ENCODE measurements around the gene BCKDK.

DNA sequence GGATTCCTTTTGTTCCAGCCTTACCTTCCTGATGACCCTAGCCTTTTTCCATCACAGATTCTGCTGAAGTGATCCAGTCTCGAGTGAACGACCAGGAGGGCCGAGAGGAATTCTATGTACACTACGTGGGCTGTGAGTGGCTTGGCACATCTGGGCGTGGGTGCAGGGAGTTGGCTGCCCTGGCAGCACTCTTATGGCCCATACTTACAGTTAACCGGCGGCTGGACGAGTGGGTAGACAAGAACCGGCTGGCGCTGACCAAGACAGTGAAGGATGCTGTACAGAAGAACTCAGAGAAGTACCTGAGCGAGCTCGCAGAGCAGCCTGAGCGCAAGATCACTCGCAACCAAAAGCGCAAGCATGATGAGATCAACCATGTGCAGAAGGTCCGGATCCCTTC is 11.9 kb downstream of the BCKDK start:
- TF ChIP-seq, protein P1, sequence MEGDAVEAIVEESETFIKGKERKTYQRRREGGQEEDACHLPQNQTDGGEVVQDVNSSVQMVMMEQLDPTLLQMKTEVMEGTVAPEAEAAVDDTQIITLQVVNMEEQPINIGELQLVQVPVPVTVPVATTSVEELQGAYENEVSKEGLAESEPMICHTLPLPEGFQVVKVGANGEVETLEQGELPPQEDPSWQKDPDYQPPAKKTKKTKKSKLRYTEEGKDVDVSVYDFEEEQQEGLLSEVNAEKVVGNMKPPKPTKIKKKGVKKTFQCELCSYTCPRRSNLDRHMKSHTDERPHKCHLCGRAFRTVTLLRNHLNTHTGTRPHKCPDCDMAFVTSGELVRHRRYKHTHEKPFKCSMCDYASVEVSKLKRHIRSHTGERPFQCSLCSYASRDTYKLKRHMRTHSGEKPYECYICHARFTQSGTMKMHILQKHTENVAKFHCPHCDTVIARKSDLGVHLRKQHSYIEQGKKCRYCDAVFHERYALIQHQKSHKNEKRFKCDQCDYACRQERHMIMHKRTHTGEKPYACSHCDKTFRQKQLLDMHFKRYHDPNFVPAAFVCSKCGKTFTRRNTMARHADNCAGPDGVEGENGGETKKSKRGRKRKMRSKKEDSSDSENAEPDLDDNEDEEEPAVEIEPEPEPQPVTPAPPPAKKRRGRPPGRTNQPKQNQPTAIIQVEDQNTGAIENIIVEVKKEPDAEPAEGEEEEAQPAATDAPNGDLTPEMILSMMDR (IDR thresholded peaks at IDR 0.05): no peak
- no peak for TF ChIP-seq POLR2A (IDR thresholded peaks at IDR 0.05)

All from esophagus squamous epithelium (tissue), 4 donors.